WTC11 (cell line): ENCODE data around the gene TADA2A. TPM values are rescaled to one million over a fixed set of nuclear protein-coding genes. Genes with fewer than 3 reads are reported as not detected.

ENCODE experiments used
- ATAC-seq: fragments of 200-7000 bp; cut with Tn5 transposase; 2 replicates; pipeline ENCODE4 v1.10.0; 2021; ENCODE audit warnings: mild to moderate bottlenecking, moderate library complexity
- CTCF ChIA-PET: fragments of 300-600 bp; sonication (Branson Sonifier 250); formaldehyde crosslinking; loops from one replicate; lab custom pipeline; 2021; ENCODE audit warnings: antibody characterized with exemption; lab: Charles Lee
- POLR2A ChIA-PET: fragments of 350-600 bp; sonication (Branson Sonifier 250); formaldehyde crosslinking; loops from one replicate; lab custom pipeline; 2021; ENCODE audit warnings: antibody characterized with exemption; lab: Charles Lee
- DNase-seq: peaks from one replicate; pipeline ENCODE4 v3.0.0; 2021; ENCODE audit warnings: low spot score
- H3K27ac Mint-ChIP-seq: 2 replicates; pipeline ENCODE4 v1.8.0; 2021; ENCODE audit warnings: mixed read lengths
- H3K27me3 Mint-ChIP-seq: 2 replicates; pipeline ENCODE4 v1.8.0; 2021; ENCODE audit warnings: low read depth, mild to moderate bottlenecking, moderate library complexity, mixed read lengths
- H3K36me3 Mint-ChIP-seq: 2 replicates; pipeline ENCODE4 v1.8.0; 2021; ENCODE audit warnings: mixed read lengths
- H3K4me1 Mint-ChIP-seq: 2 replicates; pipeline ENCODE4 v1.8.0; 2022; ENCODE audit warnings: mixed read lengths
- H3K4me3 Mint-ChIP-seq: 2 replicates; pipeline ENCODE4 v1.8.0; 2021; ENCODE audit warnings: mild to moderate bottlenecking, moderate library complexity, mixed read lengths
- H3K9me3 Mint-ChIP-seq: 2 replicates; pipeline ENCODE4 v1.8.0; 2021; ENCODE audit warnings: mixed read lengths
- CREB1 ChIP-seq: sonication (generic); formaldehyde crosslinking; IDR thresholded peaks from 2 replicates; pipeline ENCODE4 v1.8.0; 2023; ENCODE audit warnings: mild to moderate bottlenecking, missing genetic modification reagents
- CTCF ChIP-seq: fragments of 200-600 bp; IDR thresholded peaks from 2 replicates; pipeline ENCODE4 v1.8.0; 2022; ENCODE audit warnings: antibody characterized with exemption
- E2F4 ChIP-seq: sonication (generic); formaldehyde crosslinking; IDR thresholded peaks from 2 replicates; pipeline ENCODE4 v1.8.1; 2022; ENCODE audit warnings: low read depth, mild to moderate bottlenecking, moderate library complexity, missing genetic modification reagents, borderline replicate concordance
- ERG ChIP-seq: fragments of 250-450 bp; sonication (Bioruptor Pico); IDR thresholded peaks from 2 replicates; pipeline ENCODE4 v1.8.0; 2021; ENCODE audit warnings: mild to moderate bottlenecking
- FOXP1 ChIP-seq: sonication (generic); formaldehyde crosslinking; IDR thresholded peaks from 2 replicates; pipeline ENCODE4 v1.8.0; 2022; ENCODE audit warnings: missing genetic modification reagents, mild to moderate bottlenecking, moderate library complexity, borderline replicate concordance
- GABPB1 ChIP-seq: sonication (generic); formaldehyde crosslinking; IDR thresholded peaks from 2 replicates; pipeline ENCODE4 v1.8.1; 2023; ENCODE audit warnings: mild to moderate bottlenecking, missing genetic modification reagents
- HMGA2 ChIP-seq: fragments of 250-450 bp; sonication (Bioruptor Pico); IDR thresholded peaks from 2 replicates; pipeline ENCODE4 v1.4.0; 2021; ENCODE audit warnings: mild to moderate bottlenecking, moderate library complexity
- HMGXB4 ChIP-seq: sonication (generic); formaldehyde crosslinking; IDR thresholded peaks from 2 replicates; pipeline ENCODE4 v1.8.1; 2023; ENCODE audit warnings: mild to moderate bottlenecking, moderate library complexity, missing genetic modification reagents
- PRDM15 ChIP-seq: sonication (generic); formaldehyde crosslinking; IDR thresholded peaks from 2 replicates; pipeline ENCODE4 v1.8.0; 2022; ENCODE audit warnings: missing genetic modification reagents
- SMAD4 ChIP-seq: sonication (generic); formaldehyde crosslinking; IDR thresholded peaks from 2 replicates; pipeline ENCODE4 v1.8.0; 2022; ENCODE audit warnings: mild to moderate bottlenecking, missing genetic modification reagents
- STAT6 ChIP-seq: sonication (generic); formaldehyde crosslinking; conservative IDR thresholded peaks from 2 replicates; pipeline ENCODE4 v1.8.1; 2023; ENCODE audit warnings: mild to moderate bottlenecking, low read depth, missing genetic modification reagents, moderate library complexity
- USF1 ChIP-seq: sonication (generic); formaldehyde crosslinking; IDR thresholded peaks from 2 replicates; pipeline ENCODE4 v1.8.0; 2022; ENCODE audit warnings: mild to moderate bottlenecking, missing genetic modification reagents
- ZBTB21 ChIP-seq: sonication (generic); formaldehyde crosslinking; IDR thresholded peaks from 2 replicates; pipeline ENCODE4 v1.8.1; 2023; ENCODE audit warnings: mild to moderate bottlenecking, missing genetic modification reagents, borderline replicate concordance
- ZBTB43 ChIP-seq: sonication (generic); formaldehyde crosslinking; IDR thresholded peaks from 2 replicates; pipeline ENCODE4 v1.8.1; 2023; ENCODE audit warnings: mild to moderate bottlenecking, missing genetic modification reagents
- ZNF219 ChIP-seq: sonication (generic); formaldehyde crosslinking; IDR thresholded peaks from 2 replicates; pipeline ENCODE4 v1.8.0; 2023; ENCODE audit warnings: missing genetic modification reagents, mild to moderate bottlenecking, borderline replicate concordance
- ZNF281 ChIP-seq: sonication (generic); formaldehyde crosslinking; IDR thresholded peaks from 2 replicates; pipeline ENCODE4 v1.8.0; 2023; ENCODE audit warnings: mild to moderate bottlenecking, missing genetic modification reagents
- ZNF317 ChIP-seq: sonication (generic); formaldehyde crosslinking; IDR thresholded peaks from 2 replicates; pipeline ENCODE4 v1.8.1; 2023; ENCODE audit warnings: low read depth, mild to moderate bottlenecking, moderate library complexity, missing genetic modification reagents, borderline replicate concordance
- ZNF423 ChIP-seq: fragments of 250-450 bp; sonication (Bioruptor Pico); IDR thresholded peaks from 2 replicates; pipeline ENCODE4 v2.1.2; 2022; ENCODE audit warnings: mild to moderate bottlenecking, moderate library complexity
- total RNA-seq: library from RNA; stranded (reverse); gene quantifications from 3 replicates; pipeline ENCODE4 v1.2.3, GENCODE V29; 2021

Gene TADA2A
- total RNA-seq, 1 experiment from 2014 or later = 16.5 TPM

GRCh38 chr17:37385474-37385990, 21.2 kb upstream of the TADA2A start (continued):
- TF ChIP-seq ZNF281 (CRISPR knock-in tag) (no peak), GABPB1 (CRISPR knock-in tag) (no peak), ZNF317 (CRISPR knock-in tag) (no peak), CTCF (no peak), FOXP1 (CRISPR knock-in tag) (no peak), STAT6 (no peak), HMGXB4 (CRISPR knock-in tag) (no peak)
- TF ChIP-seq, all 79 proteins: peak for 0

- DNase-seq (no peak), ATAC-seq (no peak; the same call in 1 of the 2 replicates)
- Mint-ChIP-seq H3K9me3 (no peaks in the 10 kb centered on the region), H3K36me3 (no peaks in the 10 kb centered on the region), H3K4me1 (peaks cover 4% of the 10 kb centered on the region; the same call in 1 of the 2 replicates), H3K27me3 (no peaks in the 10 kb centered on the region), H3K4me3 (no peak overlapping the region), H3K27ac (no peak overlapping the region)
- POLR2A ChIA-PET = interaction anchor here (0.5 kb wide), 1 partner anchor 42 kb away, joined by 5 read pairs; no protein-coding TSS in a partner anchor
- CTCF ChIA-PET = interaction anchor here (0.7 to 8.0 kb wide), 6 partner anchors 10 to 102 kb away, joined by 3 to 68 read pairs (median 4); no protein-coding TSS in a partner anchor
- TF ChIP-seq ZNF219 (CRISPR knock-in tag) (no peak), USF1 (no peak), SMAD4 (CRISPR knock-in tag) (no peak), ERG (no peak), ZNF423 (CRISPR knock-in tag) (no peak), ZBTB43 (CRISPR knock-in tag) (no peak), ZBTB21 (CRISPR knock-in tag) (no peak), E2F4 (no peak), CREB1 (CRISPR knock-in tag) (no peak), PRDM15 (CRISPR knock-in tag) (no peak), HMGA2 (no peak)
Measured at GRCh38 chr17:37386462-37386861, 20.2 kb upstream of the TADA2A start.
